GM21367 (cell line): Measurements from ENCODE around the gene RPS15A.
"Not testable (repeated sequence)": the region's sequence is repeated elsewhere in the genome, so short reads cannot be mapped to it uniquely, and the experiment has no call there.

Source experiments
- ATAC-seq: cut with Tn5 transposase; IDR thresholded peaks from one replicate; pipeline ENCODE4 v1.9.1; 2021; ENCODE audit not compliant: unreplicated experiment

RPS15A gene

DNA sequence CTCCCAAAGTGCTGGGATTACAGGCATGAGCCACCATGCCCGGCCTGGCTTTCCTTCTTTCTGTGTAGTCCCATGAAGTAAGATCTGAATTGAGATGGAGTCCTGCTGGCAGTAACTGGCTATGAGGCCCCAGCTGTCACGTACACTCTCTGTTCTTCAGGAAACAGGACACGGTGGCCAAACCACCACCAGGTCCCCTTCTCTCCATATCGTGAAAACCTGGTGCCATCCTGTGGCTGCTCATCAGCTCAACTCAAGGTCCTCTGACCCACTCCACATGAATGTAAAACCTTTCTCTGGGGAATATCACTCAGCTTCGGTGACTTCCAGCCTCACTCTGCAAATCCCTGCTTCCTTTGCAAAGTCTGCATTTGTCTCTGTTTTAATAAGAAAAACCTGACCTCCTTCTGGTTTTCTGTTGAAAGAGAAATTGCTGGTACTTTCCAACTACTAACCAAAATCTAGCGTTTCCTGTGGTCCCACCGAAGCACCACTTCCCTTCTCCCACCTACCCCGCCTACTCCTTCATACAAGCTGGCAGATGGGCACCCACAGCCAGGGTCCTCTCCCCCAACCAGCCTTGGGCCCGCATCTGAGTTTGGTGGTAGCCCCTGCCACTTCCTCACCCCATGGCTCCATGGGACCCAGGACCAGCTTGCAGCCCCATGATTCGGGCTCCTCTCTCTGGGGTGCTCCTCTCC is 32.0 kb downstream of the RPS15A start:
- ATAC-seq = not testable (repeated sequence)

DNA sequence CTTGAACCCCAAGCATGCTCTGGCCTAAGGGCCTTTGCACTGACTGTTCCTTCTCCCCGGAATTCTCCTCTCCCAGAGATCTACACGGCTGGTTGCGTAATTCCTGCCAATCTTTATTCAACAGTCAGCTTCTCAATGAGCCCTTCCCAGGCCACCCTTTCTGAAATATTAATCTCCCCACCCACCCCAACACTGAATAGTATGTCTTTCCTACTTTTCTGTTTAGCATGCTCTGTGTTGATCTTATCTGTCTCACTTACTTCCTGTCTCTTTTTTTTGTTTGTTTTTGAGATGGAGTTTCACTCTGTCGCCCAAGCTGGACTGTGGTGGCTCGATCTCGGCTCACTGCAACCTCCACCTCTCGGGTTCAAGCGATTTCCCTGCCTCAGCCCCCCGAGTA is 33.5 kb downstream of the RPS15A start:
- ATAC-seq = not testable (repeated sequence)

DNA sequence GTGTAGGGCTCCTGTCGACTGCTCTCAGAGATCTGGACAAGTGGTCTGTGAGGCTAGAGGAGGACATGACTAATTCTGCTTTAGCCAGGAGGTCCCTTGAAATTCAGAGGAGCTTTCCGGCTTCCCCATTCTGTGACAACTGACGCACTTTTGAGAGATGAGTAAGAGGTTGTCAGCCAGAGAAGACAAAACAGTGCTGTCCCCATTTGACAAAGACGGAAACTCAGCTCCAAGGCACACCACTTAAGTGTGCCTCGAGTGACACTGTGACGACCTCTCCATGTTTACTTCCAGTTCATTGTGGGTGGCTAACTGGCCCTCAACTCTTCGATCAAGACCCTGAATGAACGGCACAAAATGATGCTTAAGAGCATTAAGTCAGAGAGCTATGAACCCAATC is 47.3 kb downstream of the RPS15A start:
- not testable (repeated sequence) for ATAC-seq

DNA sequence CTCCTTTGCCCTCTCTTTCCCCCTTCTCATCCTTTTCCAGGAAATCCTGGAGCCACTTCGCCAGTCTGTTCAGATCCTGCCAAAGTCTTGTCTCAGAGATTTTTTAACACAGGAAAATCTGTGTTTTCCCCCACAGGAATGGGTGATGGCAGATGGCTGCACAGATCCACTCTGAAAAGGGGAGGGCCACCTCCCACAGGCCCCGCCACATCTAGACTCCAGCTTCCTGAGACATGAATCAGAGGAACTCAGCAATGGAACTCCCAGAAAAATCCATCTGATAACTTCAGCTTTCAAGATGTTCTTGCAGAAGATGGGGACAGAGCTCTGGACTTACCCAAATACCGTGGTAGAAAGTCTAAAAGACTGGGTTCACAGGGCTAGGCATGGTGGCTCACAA is 50.1 kb downstream of the RPS15A start:
- ATAC-seq = not testable (repeated sequence)

DNA sequence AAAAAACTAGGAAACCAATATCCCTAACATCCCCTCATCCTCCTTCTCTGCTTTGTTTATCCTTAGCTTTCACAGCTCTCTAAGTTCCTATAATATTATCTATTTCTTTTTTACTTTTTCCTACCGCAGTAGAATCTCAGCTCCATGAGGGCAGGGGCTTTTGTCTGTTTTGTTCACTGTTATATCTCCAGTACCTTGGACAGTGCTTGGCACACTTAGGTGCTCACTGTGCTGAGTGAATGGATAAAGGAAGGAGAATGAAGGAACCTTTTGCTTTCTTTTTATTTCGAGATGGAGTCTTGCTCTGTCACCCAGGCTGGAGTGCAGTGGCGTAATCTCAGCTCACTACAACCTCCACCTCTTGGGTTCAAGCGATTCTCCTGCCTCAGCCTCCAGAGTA is 51.4 kb downstream of the RPS15A start:
- not testable (repeated sequence) for ATAC-seq

DNA sequence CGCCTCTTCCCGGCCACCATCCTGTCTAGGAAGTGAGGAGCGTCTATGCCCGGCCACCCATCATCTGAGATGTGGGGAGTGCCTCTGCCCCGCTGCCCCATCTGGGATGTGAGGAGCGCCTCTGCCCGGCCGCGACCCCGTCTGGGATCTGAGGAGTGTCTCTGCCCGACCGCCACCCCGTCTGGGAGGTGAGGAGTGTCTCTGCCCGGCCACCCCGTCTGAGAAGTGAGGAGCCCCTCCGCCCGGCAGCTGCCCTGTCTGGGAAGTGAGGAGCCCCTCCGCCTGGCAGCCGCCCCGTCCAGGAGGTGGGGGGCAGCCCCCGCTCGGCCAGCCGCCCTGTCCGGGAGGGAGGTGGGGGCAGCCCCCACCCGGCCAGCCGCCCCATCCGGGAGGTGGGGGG is 55.9 kb downstream of the RPS15A start:
- not testable (repeated sequence) for ATAC-seq
